Myometrial cell (primary cell): Measurements from ENCODE around the gene ACP3. TPM values are rescaled to one million over a fixed set of nuclear protein-coding genes. Genes with fewer than 3 reads are reported as not detected.

ENCODE experiments used
- total RNA-seq: library from RNA; depleted of rRNA; stranded (reverse); fragments of >200 nt; gene quantifications from 2 replicates; pipeline ENCODE4 v1.2.3, GENCODE V29; 2015

Gene ACP3, protein sequence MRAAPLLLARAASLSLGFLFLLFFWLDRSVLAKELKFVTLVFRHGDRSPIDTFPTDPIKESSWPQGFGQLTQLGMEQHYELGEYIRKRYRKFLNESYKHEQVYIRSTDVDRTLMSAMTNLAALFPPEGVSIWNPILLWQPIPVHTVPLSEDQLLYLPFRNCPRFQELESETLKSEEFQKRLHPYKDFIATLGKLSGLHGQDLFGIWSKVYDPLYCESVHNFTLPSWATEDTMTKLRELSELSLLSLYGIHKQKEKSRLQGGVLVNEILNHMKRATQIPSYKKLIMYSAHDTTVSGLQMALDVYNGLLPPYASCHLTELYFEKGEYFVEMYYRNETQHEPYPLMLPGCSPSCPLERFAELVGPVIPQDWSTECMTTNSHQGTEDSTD
- 9.5 and 9.7 TPM in 2 replicates for total RNA-seq

DNA sequence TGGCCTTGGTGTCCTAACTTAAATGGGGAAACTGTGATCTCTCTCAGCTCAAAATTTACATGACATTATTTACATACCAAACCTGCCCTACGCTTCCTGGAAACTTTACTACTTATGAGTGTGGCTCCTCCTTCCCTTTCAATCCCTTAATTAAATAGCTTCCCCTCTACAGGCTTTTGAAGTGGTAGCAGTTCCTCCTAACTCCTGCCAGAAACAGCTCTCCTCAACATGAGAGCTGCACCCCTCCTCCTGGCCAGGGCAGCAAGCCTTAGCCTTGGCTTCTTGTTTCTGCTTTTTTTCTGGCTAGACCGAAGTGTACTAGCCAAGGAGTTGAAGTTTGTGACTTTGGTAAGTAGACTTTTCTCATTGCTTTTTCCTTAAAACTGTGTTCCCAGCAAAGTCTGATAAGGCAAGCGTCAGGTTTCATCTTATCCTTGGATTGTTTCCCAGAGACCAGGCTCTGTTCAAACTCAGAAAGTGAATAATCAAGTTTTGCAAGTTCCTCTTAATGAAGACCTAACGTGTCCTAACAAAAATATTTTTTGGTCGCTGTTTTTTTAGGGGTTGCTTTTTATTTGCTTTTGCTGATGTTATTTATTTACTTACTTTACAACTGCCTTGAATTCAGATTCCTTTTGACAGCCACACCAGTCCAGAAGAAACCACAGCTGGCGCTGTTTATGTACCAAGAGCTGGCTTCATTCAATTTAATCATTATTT lies at the start of gene ACP3:
TSS of gene ACP3 (plus strand) at position 179 of the 720 bp plus-strand sequence. CDS start at position 229, 50 bp downstream.

Other genes starting within 250 kb of the ACP3 start
- 33.4 and 43.1 TPM in 2 replicates for gene DNAJC13, start 100.1 kb downstream of the ACP3 start, total RNA-seq